ENCODE data around the gene NDUFAF7. TPM values are rescaled to one million over a fixed set of nuclear protein-coding genes. Genes with fewer than 3 reads are reported as not detected.

The NDUFAF7 gene
- total and polyA plus RNA-seq, 9 of the 15 experiments (the other 6 are each of a cell fraction or from before 2014, with no cell fraction given) = 14.9 to 41.6 (median 23.9) TPM

DNA sequence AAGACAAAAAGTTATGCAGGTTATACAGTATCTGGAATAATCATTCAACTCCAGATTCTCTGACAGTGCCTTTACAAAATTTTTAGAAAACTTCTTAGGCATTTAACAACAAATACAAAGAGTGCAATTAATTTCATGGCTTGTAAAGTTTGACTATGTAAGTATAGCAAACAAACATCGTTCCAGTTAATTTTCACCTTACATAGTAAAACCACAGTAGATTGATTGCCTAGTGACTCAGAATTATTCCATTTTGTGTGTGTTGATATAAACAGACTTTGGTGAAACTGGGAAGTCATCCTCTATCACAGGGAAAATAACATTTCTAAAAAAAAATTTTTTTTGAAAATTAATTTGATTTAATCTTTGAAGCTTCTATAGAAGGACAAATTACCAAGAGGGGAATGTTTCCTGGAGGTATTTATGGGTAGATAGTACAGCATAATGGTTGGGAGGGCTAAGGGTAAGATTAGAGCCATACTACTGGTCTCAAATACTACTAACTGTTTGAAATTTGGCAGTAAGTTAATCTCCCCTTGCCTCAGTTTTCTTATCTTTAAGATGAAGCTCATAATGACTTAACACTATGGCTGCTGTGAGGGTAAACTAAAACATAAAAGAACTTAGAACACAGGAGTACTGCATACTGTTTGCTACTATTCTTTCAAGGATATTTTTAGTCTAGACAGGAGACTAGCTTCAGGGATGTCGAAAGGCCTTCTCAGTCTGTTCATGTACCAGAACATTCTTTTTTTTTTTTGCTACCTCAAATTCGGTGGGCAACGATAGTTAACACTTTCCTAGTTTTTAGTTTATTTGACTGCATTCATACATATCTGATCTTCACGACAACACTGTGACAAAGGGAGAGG, 19.6 kb downstream of the NDUFAF7 start (continued):
- TF ChIP-seq, protein P1, sequence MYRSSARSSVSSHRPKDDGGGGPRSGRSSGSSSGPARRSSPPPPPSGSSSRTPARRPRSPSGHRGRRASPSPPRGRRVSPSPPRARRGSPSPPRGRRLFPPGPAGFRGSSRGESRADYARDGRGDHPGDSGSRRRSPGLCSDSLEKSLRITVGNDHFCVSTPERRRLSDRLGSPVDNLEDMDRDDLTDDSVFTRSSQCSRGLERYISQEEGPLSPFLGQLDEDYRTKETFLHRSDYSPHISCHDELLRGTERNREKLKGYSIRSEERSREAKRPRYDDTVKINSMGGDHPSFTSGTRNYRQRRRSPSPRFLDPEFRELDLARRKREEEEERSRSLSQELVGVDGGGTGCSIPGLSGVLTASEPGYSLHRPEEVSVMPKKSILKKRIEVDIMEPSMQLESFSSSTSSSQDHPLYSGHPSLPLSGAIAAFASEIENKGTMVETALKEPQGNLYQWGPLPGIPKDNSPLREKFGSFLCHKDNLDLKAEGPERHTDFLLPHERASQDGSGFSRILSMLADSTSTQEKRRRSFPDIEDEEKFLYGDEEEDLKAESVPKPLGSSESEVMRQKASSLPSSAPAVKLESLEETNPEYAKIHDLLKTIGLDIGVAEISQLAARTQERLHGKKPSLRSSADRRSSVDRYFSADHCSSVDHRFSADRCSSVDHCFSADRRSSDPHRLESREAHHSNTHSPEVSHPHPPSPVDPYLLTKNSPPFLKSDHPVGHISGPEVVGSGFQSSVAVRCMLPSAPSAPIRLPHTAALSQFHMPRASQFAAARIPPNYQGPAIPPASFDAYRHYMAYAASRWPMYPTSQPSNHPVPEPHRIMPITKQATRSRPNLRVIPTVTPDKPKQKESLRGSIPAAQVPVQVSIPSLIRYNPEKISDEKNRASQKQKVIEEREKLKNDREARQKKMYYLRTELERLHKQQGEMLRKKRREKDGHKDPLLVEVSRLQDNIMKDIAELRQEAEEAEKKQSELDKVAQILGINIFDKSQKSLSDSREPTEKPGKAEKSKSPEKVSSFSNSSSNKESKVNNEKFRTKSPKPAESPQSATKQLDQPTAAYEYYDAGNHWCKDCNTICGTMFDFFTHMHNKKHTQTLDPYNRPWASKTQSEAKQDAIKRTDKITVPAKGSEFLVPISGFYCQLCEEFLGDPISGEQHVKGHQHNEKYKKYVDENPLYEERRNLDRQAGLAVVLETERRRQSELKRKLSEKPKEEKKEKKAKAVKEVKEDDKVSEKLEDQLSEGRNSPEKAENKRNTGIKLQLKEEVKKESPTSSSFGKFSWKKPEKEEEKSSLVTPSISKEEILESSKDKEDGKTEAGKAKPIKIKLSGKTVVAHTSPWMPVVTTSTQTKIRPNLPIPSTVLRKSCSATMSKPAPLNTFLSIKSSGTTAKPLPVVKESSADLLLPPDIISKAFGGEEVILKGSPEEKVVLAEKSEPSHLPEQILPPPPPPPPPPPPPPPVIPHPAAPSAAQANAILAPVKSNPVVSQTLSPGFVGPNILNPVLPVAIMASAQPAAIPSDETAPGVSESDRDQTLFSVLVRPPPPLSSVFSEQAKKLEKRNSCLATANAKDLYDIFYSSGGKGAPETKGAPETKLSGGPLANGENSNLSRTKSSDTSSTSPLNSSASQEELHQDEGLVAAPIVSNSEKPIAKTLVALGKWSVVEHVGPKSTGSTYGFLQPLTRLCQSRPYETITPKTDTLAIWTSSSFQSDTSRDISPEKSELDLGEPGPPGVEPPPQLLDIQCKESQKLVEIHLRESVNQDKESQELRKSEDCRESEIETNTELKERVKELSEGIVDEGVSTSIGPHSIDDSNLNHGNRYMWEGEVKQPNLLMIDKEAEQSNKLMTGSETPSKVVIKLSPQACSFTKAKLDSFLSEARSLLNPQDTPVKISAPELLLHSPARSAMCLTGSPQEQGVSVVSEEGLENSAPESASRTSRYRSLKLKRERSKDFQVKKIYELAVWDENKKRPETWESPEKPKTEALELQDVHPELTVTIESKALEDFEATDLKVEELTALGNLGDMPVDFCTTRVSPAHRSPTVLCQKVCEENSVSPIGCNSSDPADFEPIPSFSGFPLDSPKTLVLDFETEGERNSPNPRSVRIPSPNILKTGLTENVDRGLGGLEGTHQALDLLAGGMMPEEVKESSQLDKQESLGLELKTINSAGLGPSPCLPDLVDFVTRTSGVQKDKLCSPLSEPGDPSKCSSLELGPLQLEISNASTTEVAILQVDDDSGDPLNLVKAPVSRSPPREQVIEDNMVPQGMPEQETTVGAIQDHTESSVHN (IDR thresholded peaks at IDR 0.05; ENCODE audit: borderline replicate concordance in 1 of 2, low read depth in 1 of 2) = no peak
- no peak for TF ChIP-seq MIER1 (IDR thresholded peaks at IDR 0.05; ENCODE audit: low read depth)
- TF ChIP-seq, protein P2, sequence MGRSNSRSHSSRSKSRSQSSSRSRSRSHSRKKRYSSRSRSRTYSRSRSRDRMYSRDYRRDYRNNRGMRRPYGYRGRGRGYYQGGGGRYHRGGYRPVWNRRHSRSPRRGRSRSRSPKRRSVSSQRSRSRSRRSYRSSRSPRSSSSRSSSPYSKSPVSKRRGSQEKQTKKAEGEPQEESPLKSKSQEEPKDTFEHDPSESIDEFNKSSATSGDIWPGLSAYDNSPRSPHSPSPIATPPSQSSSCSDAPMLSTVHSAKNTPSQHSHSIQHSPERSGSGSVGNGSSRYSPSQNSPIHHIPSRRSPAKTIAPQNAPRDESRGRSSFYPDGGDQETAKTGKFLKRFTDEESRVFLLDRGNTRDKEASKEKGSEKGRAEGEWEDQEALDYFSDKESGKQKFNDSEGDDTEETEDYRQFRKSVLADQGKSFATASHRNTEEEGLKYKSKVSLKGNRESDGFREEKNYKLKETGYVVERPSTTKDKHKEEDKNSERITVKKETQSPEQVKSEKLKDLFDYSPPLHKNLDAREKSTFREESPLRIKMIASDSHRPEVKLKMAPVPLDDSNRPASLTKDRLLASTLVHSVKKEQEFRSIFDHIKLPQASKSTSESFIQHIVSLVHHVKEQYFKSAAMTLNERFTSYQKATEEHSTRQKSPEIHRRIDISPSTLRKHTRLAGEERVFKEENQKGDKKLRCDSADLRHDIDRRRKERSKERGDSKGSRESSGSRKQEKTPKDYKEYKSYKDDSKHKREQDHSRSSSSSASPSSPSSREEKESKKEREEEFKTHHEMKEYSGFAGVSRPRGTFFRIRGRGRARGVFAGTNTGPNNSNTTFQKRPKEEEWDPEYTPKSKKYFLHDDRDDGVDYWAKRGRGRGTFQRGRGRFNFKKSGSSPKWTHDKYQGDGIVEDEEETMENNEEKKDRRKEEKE (IDR thresholded peaks at IDR 0.05; ENCODE audit: borderline replicate concordance in 1 of 2, control insufficient read depth in 1 of 2, low read depth in 2 of 2, low read length in 1 of 2) = no peak
- TF ChIP-seq, protein P3, sequence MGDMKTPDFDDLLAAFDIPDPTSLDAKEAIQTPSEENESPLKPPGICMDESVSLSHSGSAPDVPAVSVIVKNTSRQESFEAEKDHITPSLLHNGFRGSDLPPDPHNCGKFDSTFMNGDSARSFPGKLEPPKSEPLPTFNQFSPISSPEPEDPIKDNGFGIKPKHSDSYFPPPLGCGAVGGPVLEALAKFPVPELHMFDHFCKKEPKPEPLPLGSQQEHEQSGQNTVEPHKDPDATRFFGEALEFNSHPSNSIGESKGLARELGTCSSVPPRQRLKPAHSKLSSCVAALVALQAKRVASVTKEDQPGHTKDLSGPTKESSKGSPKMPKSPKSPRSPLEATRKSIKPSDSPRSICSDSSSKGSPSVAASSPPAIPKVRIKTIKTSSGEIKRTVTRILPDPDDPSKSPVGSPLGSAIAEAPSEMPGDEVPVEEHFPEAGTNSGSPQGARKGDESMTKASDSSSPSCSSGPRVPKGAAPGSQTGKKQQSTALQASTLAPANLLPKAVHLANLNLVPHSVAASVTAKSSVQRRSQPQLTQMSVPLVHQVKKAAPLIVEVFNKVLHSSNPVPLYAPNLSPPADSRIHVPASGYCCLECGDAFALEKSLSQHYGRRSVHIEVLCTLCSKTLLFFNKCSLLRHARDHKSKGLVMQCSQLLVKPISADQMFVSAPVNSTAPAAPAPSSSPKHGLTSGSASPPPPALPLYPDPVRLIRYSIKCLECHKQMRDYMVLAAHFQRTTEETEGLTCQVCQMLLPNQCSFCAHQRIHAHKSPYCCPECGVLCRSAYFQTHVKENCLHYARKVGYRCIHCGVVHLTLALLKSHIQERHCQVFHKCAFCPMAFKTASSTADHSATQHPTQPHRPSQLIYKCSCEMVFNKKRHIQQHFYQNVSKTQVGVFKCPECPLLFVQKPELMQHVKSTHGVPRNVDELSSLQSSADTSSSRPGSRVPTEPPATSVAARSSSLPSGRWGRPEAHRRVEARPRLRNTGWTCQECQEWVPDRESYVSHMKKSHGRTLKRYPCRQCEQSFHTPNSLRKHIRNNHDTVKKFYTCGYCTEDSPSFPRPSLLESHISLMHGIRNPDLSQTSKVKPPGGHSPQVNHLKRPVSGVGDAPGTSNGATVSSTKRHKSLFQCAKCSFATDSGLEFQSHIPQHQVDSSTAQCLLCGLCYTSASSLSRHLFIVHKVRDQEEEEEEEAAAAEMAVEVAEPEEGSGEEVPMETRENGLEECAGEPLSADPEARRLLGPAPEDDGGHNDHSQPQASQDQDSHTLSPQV (IDR thresholded peaks at IDR 0.05) = peak; percentile 43; the same call in 1 of the 2 replicates
- no peak for TF ChIP-seq GTF2A2 (tag; IDR thresholded peaks at IDR 0.05)
- TF ChIP-seq, protein P4, sequence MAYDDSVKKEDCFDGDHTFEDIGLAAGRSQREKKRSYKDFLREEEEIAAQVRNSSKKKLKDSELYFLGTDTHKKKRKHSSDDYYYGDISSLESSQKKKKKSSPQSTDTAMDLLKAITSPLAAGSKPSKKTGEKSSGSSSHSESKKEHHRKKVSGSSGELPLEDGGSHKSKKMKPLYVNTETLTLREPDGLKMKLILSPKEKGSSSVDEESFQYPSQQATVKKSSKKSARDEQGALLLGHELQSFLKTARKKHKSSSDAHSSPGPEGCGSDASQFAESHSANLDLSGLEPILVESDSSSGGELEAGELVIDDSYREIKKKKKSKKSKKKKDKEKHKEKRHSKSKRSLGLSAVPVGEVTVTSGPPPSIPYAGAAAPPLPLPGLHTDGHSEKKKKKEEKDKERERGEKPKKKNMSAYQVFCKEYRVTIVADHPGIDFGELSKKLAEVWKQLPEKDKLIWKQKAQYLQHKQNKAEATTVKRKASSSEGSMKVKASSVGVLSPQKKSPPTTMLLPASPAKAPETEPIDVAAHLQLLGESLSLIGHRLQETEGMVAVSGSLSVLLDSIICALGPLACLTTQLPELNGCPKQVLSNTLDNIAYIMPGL (CRISPR knock-in tag; IDR thresholded peaks at IDR 0.05) = no peak

Measured in K562 (cell line).